AG04450 (cell line): ENCODE results near the gene TPH1. TPM values are rescaled to one million over a fixed set of nuclear protein-coding genes. Genes with fewer than 3 reads are reported as not detected.

ENCODE experiments used
- CTCF ChIA-PET: fragments of 300-600, 350-600 bp; formaldehyde crosslinking; extraction: SDS; loops from one replicate; lab custom pipeline; 2022; ENCODE audit warnings: antibody characterized with exemption, inconsistent platforms; lab: Charles Lee
- POLR2A ChIA-PET: fragments of 350-600 bp; formaldehyde crosslinking; extraction: SDS; loops from one replicate; lab custom pipeline; 2021; ENCODE audit warnings: antibody characterized with exemption, inconsistent platforms; lab: Yijun Ruan, JAX
- DNase-seq: peaks from one replicate; pipeline ENCODE4 v3.0.0-alpha.2; 2011; ENCODE audit warnings: low read depth, low spot score
- H3K27ac ChIP-seq: one replicate; pipeline ENCODE4 v1.5.1; 2012; ENCODE audit warnings: low read depth, low read length, control low read depth
- H3K27me3 ChIP-seq: one replicate; pipeline ENCODE4 v1.6.0; 2012; ENCODE audit warnings: low read length; ENCODE audit not compliant: control insufficient read depth, insufficient read depth
- H3K4me3 ChIP-seq: 2 replicates; pipeline ENCODE4 v1.5.1; 2011; ENCODE audit warnings: mild to moderate bottlenecking, low read depth, low read length, control low read depth
- H3K9me3 ChIP-seq: 2 replicates; pipeline ENCODE4 v1.5.1; 2012; ENCODE audit warnings: low read length; ENCODE audit not compliant: control insufficient read depth, insufficient read depth
- CTCF ChIP-seq: IDR thresholded peaks from 2 replicates; pipeline ENCODE4 v1.5.1; 2011; ENCODE audit warnings: low read depth, low read length, control low read depth, inconsistent platforms
- polyA minus RNA-seq: library from RNA; depleted of rRNA, polyadenylated mRNA; stranded (reverse); fragments of >200 nt; gene quantifications from 2 replicates; pipeline ENCODE4 v1.2.3, GENCODE V29; 2011; rRNA and poly(A)+ RNA removed
- polyA plus RNA-seq: library from polyadenylated mRNA; depleted of rRNA; stranded (reverse); fragments of >200 nt; gene quantifications from 2 replicates; pipeline ENCODE4 v1.2.3, GENCODE V29; 2011; rRNA removed

The TPH1 gene
- polyA plus RNA-seq (0.04 and 0.06 TPM in 2 replicates), polyA minus RNA-seq (not detected in 2 replicates)

GRCh38 chr11:18046116-18046777 is at the start of gene TPH1:
TPH1 (minus strand) TSS chr11:18046269; CDS start chr11:18040762, 5,507 bp downstream.
- Histone ChIP-seq H3K4me3 (no peak within 1 kb of the TSS), H3K27ac (no peak within 1 kb of the TSS), H3K9me3 (no peaks in the 10 kb centered on the region; the same call in 1 of the 2 replicates), H3K27me3 (peaks cover 21% of the 10 kb centered on the region)
- POLR2A ChIA-PET, result no interaction called here
- no peak for TF ChIP-seq CTCF
- CTCF ChIA-PET, result no interaction called here
- no peak for DNase-seq

GRCh38 chr11:18093959-18094358 is 47.9 kb upstream of the TPH1 start:
- TF ChIP-seq CTCF, result no peak
- Histone ChIP-seq H3K27me3 (no peaks in the 10 kb centered on the region), H3K9me3 (no peaks in the 10 kb centered on the region), H3K27ac (no peak overlapping the region), H3K4me3 (no peak overlapping the region)
- CTCF ChIA-PET, result interaction anchor here (1.0 to 1.4 kb wide), 3 partner anchors 9 to 103 kb away, joined by 4 to 8 read pairs (median 4); no protein-coding TSS in a partner anchor
- POLR2A ChIA-PET, result no interaction called here
- no peak for DNase-seq

- Histone ChIP-seq H3K27ac (no peak overlapping the region), H3K27me3 (no peaks in the 10 kb centered on the region), H3K9me3 (no peaks in the 10 kb centered on the region), H3K4me3 (no peak overlapping the region)
- ChIA-PET CTCF (interaction anchor here (2.0 kb wide), 1 partner anchor 24 kb away, joined by 9 read pairs; no protein-coding TSS in a partner anchor), POLR2A (no interaction called here)
- DNase-seq, result no peak
- TF ChIP-seq CTCF, result no peak
Observed at GRCh38 chr11:18091731-18092130, 45.7 kb upstream of the TPH1 start.

GRCh38 chr11:18088966-18089365 is 42.9 kb upstream of the TPH1 start:
- TF ChIP-seq CTCF, result no peak
- no peak for DNase-seq
- CTCF ChIA-PET, result interaction anchor here (1.6 to 2.7 kb wide), 2 partner anchors 18 to 26 kb away, joined by 6 to 14 read pairs; partner anchors contain the start of gene SAAL1
- Histone ChIP-seq H3K27ac (no peak overlapping the region), H3K9me3 (no peaks in the 10 kb centered on the region), H3K27me3 (no peaks in the 10 kb centered on the region), H3K4me3 (no peak overlapping the region)
- POLR2A ChIA-PET, result no interaction called here

GRCh38 chr11:18088366-18088765 is 42.3 kb upstream of the TPH1 start:
- H3K9me3 ChIP-seq, result no peaks in the 10 kb centered on the region
- TF ChIP-seq CTCF, result no peak
- CTCF ChIA-PET, result interaction anchor here (1.6 to 2.7 kb wide), 2 partner anchors 18 to 27 kb away, joined by 6 to 14 read pairs; partner anchors contain the start of gene SAAL1
- DNase-seq, result no peak
- H3K27ac ChIP-seq, result no peak overlapping the region
- POLR2A ChIA-PET, result no interaction called here
- H3K4me3 ChIP-seq, result no peak overlapping the region
- no peaks in the 10 kb centered on the region for H3K27me3 ChIP-seq
